Stimulated activated naive B cell treated with anti-CD40 and anti-IgM and Interleukin-4, amounts not matched to agents 10 μg/mL and 1 μg/mL and 100 μg/mL, for 72 hours (primary cell): ENCODE data around the gene NCBP1.
A peak's percentile ranks its signal among the peaks of the same experiment; 100 is the strongest.

Experiments used
- ATAC-seq, 2 donors: fragments of 150-1000 bp; cut with Tn5 transposase; replicated peaks; 2 replicates each; pipeline ENCODE4 v1.10.0; 2021; ENCODE audit warnings: moderate library complexity in 1 of 2
- DNase-seq: peaks from one replicate; pipeline ENCODE4 v3.0.0; 2021
- H3K27ac Mint-ChIP-seq: one replicate; pipeline ENCODE4 v1.8.0; 2022; ENCODE audit warnings: mild to moderate bottlenecking, mixed read lengths
- H3K27me3 Mint-ChIP-seq, 2 donors: one replicate each; pipeline ENCODE4 v1.8.0; 2022; ENCODE audit warnings: mixed read lengths in 2 of 2
- H3K36me3 Mint-ChIP-seq, 2 donors: one replicate each; pipeline ENCODE4 v1.8.0; 2022; ENCODE audit warnings: mixed read lengths in 2 of 2, mild to moderate bottlenecking in 1 of 2
- H3K4me1 Mint-ChIP-seq, 2 donors: one replicate each; pipeline ENCODE4 v1.8.0; 2022; ENCODE audit warnings: mixed read lengths in 2 of 2, mild to moderate bottlenecking in 1 of 2
- H3K4me3 Mint-ChIP-seq, 2 donors: one replicate each; pipeline ENCODE4 v1.8.0; 2022; ENCODE audit warnings: mild to moderate bottlenecking in 2 of 2, mixed read lengths in 2 of 2, moderate library complexity in 1 of 2
- H3K9me3 Mint-ChIP-seq, 2 donors: one replicate each; pipeline ENCODE4 v1.8.0; 2022; ENCODE audit warnings: mixed read lengths in 2 of 2, mild to moderate bottlenecking in 1 of 2

The NCBP1 gene

DNA sequence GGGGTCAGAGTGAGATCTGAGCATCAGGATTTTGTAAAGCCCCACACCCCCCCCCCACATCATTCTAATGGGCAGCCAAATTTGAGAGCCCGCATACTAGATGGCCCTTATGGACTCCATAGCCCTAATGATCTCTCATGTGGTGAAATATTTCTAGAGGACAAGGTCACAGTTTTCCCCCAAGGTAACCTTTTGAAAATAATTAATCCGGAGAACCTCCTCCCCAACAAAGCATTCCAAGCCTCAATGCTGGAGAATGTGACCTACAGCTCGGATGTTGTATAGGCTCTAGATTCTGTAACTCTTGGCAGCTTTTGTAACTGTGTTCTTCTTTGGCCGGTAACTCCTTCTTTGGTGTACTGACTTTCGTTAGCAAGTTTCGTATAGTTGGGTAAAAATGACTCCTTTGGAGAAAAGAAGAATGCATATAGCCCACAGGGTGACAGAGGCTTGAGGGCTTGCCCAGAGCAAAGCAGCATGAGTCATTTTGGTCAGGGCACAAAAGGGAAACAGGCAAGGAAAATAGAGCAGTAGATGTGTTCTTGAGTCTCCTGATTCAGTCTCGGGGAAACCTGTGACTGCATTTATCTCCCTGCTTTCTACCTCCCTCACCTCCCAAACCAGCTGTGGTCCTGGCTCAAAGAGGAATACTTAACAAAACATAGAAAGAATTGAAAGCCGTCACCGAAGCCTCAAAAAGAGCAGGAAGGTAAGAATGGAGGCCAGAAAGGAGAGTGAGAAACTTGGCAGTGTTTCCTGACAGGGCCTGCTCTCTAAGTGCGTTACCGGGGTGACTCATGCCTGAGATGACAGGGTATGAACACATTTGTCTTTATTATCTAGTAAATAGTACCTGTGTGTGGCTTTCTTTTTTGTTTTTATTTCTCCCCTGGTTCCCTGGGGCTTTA is 70.1 kb downstream of the NCBP1 start:
- no peak for ATAC-seq
- Mint-ChIP-seq H3K27ac (no peak overlapping the region), H3K27me3 (peaks cover 28 to 35% of the 10 kb centered on the region in 2 donors), H3K4me1 (peaks cover 11 to 12% of the 10 kb centered on the region in 2 donors), H3K9me3 (no peaks in the 10 kb centered on the region), H3K36me3 (no peaks in the 10 kb centered on the region), H3K4me3 (no peak overlapping the region)
- no peak for DNase-seq

DNA sequence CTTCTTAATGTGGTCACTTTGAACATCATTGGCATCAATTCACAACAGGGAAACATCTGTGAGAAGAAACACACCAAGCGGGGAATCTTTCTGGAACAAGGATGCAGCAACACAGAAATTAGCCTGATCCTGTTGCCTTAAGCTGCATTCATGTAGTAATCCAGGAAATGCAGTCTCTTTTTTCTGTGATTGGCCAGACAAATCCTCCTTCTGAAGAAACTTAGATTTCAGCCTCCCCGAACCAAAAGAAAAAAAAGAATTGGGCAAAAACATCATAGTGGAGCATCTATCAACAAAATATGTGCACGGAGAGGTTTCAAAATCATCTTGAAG is 70.7 kb downstream of the NCBP1 start:
- Mint-ChIP-seq H3K27me3 (peaks cover 31 to 37% of the 10 kb centered on the region in 2 donors), H3K4me3 (no peak overlapping the region), H3K4me1 (peaks cover 5 to 6% of the 10 kb centered on the region in 2 donors), H3K36me3 (no peaks in the 10 kb centered on the region), H3K27ac (no peak overlapping the region), H3K9me3 (no peaks in the 10 kb centered on the region)
- DNase-seq (no peak), ATAC-seq (no peak)

DNA sequence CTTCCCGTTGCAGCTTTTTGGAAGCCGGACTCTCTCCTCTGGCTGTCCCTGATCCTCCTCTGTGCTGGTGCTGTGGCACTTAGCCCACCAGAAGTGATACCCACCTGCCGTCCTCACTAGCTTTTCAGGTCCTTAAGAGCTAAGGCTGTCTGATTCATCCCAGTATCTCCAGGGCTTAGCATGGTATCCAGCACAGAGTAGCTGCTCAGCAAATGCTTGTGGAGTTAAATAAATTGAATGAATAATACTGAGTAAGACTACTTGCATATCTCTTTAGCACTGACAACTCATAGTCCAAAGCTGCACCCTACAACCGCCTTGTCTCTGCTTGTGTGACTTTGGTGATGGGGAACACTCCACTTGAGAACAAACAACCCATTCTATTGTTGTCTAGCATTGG is 71.2 kb downstream of the NCBP1 start:
- no peaks in the 10 kb centered on the region for H3K36me3 Mint-ChIP-seq
- no peaks in the 10 kb centered on the region for H3K9me3 Mint-ChIP-seq
- no peak overlapping the region for H3K4me3 Mint-ChIP-seq
- peaks cover under 1% of the 10 kb centered on the region in 2 donors for H3K4me1 Mint-ChIP-seq
- peaks cover 32 to 40% of the 10 kb centered on the region in 2 donors for H3K27me3 Mint-ChIP-seq
- DNase-seq: no peak
- no peak for ATAC-seq
- no peak overlapping the region for H3K27ac Mint-ChIP-seq

DNA sequence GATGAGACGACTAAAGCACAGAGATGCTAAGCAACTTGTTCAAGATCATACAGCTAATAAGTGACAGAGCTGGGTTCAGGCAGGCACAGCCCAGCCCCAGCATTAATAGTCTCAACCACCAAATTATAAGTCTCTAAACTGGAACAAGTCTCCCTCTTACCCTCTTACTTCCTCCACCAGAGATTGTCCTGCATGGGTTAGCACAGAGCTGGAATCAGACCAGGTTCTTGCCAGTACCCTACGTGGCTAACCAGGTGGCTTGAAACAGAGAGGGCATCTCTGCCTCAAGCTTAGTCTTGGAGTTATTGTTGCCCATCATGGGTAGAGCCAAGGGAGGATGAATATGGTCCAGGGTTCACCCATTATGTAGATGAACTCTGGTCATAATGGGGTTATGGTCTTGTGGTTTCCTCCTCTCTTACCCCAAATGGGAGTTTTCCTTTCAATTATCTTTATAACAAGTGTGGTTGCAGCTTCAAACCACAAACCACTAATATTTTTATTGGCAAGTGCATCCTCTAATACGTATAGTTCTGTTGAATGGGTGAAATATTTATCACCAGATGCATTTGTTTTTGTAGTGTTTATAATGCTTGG is 71.8 kb downstream of the NCBP1 start:
- H3K4me3 Mint-ChIP-seq: no peak overlapping the region
- ATAC-seq (peak in 1 of 2 donors; percentile 19), DNase-seq (no peak)
- no peaks in the 10 kb centered on the region for H3K4me1 Mint-ChIP-seq
- peaks cover 36 to 45% of the 10 kb centered on the region in 2 donors for H3K27me3 Mint-ChIP-seq
- no peaks in the 10 kb centered on the region for H3K9me3 Mint-ChIP-seq
- no peak overlapping the region for H3K27ac Mint-ChIP-seq
- H3K36me3 Mint-ChIP-seq: no peaks in the 10 kb centered on the region

DNA sequence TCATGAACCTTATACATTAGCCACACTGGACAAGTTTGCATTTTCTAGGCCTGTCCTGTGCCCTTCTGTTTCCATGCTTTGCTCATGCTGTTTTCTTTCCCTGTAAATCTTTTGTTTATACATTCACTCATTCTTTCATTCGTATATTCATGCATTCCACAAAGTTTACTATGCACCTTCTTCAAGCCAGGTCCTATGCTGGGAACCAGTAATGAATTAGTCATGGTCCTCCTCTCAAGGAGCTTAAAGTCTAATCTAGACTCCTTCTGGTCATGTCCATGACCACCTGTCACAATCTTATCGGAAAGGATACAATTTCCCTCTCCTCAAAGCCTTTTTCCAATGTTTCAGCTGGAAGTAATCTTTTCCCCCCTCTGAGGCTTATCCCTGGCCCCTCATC is 72.6 kb downstream of the NCBP1 start:
- ATAC-seq (no peak), DNase-seq (no peak)
- no peaks in the 10 kb centered on the region for H3K9me3 Mint-ChIP-seq
- peaks cover 38 to 47% of the 10 kb centered on the region in 2 donors for H3K27me3 Mint-ChIP-seq
- no peak overlapping the region for H3K27ac Mint-ChIP-seq
- H3K36me3 Mint-ChIP-seq: no peaks in the 10 kb centered on the region
- no peak overlapping the region for H3K4me3 Mint-ChIP-seq
- H3K4me1 Mint-ChIP-seq: peaks cover 0 to 8% of the 10 kb centered on the region in 2 donors

DNA sequence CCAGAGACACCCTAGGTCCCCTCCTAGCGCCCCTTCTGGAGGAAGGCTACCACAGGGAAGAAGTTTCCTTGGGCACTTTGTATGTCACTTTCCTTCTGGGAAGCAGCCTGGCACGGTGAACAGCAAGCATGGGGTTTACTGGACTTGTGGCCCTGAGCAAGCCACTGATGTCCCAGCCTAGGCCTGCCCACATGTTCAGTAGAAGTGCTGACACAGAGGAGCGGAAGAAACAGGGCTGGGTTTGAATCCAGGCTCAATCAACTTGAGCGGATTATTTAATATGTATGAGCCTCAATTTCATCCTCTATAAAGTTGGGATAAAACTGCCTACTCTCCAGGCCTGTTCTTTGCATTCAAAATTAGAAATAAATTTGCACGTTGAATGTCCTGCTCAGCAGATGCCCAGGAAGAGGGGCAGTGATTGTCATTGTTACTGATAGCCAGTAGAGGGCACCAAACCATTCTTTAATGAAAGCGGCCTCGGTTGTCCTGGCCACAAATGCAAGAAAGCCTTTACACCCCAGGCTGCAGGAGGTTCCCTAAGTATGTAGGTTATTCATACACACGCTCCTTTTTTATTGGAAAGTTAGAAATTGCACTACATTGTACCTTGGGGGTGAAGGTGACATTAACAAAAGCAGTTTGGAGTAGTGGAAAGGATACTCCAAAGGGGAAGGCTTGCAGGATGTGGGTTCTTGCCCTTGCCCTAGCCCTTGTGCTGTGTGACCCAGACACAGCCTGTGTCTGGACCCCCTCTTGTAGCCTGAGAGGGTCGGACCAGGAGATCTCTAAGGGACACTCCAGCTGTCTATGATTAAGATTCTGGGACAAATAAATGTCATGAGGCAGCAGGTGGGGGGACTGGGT is 77.0 kb downstream of the NCBP1 start:
- DNase-seq (peak; percentile 13), ATAC-seq (peak; percentile 92 to 97)
- no peaks in the 10 kb centered on the region for H3K36me3 Mint-ChIP-seq
- no peak overlapping the region for H3K4me3 Mint-ChIP-seq
- no peak overlapping the region for H3K27ac Mint-ChIP-seq
- peaks cover 0 to 10% of the 10 kb centered on the region in 2 donors for H3K4me1 Mint-ChIP-seq
- no peaks in the 10 kb centered on the region for H3K9me3 Mint-ChIP-seq
- peaks cover 35 to 40% of the 10 kb centered on the region in 2 donors for H3K27me3 Mint-ChIP-seq

DNA sequence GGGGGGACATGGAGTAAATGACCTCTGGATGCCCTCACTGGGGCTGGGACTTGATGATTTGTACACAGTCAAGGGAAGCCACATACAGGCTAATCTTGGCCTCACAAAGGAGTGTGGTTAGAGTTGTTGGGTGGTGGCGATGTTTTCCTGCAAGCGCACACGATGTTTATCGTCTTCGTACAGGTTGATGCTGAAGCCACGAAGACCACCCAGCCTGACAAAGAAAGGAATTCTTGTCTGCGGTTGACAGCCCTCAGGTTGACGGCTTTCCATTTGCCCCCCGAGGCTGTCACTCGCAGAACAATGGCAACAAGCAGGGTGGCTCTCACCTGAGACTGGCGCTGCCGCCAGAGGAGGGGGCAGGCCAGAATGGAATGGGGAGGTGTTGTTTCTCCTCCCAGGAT is 77.6 kb downstream of the NCBP1 start:
- no peak overlapping the region for H3K4me3 Mint-ChIP-seq

DNA sequence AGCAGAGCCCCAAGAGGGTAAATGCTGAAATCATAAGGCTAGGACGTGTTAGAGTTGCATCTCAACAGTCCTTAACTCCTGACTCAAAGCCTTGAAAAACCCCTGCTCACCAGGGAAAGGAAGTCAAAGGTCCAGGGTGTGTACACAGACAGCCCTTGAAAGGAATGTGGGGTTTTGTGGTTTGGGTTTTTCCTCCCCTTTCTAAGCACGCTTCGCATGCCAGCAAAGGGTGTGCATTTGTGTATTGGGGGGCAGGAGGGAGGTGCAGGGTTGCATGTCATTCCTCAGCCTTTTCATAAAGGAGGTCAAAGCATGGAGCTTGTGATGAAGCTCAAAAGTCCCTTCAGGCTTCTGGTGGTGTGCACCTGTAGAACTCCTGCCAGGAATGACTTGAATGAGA is 80.8 kb downstream of the NCBP1 start:
- Mint-ChIP-seq H3K27me3 (peaks cover 21 to 30% of the 10 kb centered on the region in 2 donors), H3K4me1 (peaks cover 0 to 10% of the 10 kb centered on the region in 2 donors), H3K36me3 (no peaks in the 10 kb centered on the region), H3K9me3 (no peaks in the 10 kb centered on the region), H3K4me3 (no peak overlapping the region), H3K27ac (no peak overlapping the region)
- ATAC-seq: no peak
- DNase-seq: no peak

More for the DNA sequence above, 77.6 kb downstream of the NCBP1 start:
- ATAC-seq (no peak), DNase-seq (no peak)
- Mint-ChIP-seq H3K27ac (no peak overlapping the region), H3K4me1 (peaks cover 0 to 10% of the 10 kb centered on the region in 2 donors), H3K9me3 (no peaks in the 10 kb centered on the region), H3K27me3 (peaks cover 35 to 40% of the 10 kb centered on the region in 2 donors), H3K36me3 (no peaks in the 10 kb centered on the region)

DNA sequence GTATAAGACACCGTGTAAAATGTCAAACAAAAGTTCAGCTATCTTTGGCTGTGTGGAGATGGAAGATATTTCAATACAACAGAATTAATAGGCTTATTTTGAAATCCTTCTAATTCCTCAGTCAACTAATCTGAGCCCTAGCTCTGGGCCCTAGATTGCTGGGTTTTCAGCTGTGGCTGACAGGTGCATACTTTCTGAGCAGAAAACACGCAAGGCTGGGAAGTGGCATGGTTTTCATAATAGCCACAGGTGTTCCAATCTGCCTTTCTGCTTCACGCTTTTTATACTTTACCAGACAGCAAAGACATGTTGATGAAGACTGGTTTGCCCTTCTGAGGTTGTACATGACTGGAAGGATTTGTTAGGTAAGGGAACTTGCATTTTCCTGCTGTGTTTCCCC is 84.2 kb downstream of the NCBP1 start:
- peaks cover 3% of the 10 kb centered on the region in 2 donors for H3K36me3 Mint-ChIP-seq
- ATAC-seq: no peak
- no peak overlapping the region for H3K4me3 Mint-ChIP-seq

DNA sequence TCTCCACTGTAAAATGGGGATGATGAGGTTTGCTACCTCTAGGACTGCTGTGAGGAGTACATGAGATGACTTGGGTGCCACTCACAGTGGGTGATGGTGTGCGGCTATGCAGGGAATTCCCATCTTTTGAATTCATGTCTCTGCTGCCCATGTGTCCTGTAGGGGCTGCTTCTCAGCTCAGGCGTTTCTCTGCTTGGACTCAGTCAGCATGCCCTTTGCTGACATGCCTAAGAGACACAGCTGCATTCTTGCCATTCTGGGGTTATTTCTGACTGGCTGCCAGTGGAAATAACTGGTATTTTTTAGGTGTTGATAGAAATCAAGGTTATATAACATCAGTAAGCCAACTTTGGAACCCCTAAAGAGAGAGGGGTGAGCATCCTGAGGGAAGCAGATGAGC is 87.8 kb downstream of the NCBP1 start:
- H3K36me3 Mint-ChIP-seq: peaks cover 3% of the 10 kb centered on the region in 2 donors
- no peak overlapping the region for H3K27ac Mint-ChIP-seq
- DNase-seq (no peak), ATAC-seq (no peak)
- peaks cover 34 to 47% of the 10 kb centered on the region in 2 donors for H3K27me3 Mint-ChIP-seq
- H3K4me1 Mint-ChIP-seq: no peaks in the 10 kb centered on the region
- peaks cover 4 to 5% of the 10 kb centered on the region in 2 donors for H3K9me3 Mint-ChIP-seq
- no peak overlapping the region for H3K4me3 Mint-ChIP-seq

More for the DNA sequence above, 84.2 kb downstream of the NCBP1 start:
- DNase-seq: no peak
- Mint-ChIP-seq H3K4me1 (no peaks in the 10 kb centered on the region), H3K27me3 (peaks cover 16 to 27% of the 10 kb centered on the region in 2 donors), H3K27ac (no peak overlapping the region), H3K9me3 (peaks cover 4 to 5% of the 10 kb centered on the region in 2 donors)

DNA sequence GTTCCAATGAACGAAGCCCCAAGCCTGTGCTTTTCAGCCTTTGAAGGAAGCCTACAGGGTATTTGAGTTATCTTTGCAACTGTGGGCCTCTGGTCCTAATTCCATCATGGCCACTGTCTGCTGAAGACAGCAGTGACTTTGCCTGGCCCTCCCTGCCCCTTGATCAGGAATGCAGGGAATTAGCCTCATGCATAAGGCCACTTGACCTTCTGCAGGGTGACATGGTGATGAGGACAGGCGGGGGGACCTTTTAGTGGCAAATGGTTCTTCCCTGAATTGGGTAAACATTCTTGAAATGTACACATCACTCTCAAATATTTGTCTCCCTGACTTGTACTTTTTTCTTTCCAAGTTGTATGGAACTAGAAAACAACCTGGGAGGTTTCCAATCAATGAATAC is 88.7 kb downstream of the NCBP1 start:
- Mint-ChIP-seq H3K36me3 (peaks cover 3% of the 10 kb centered on the region in 2 donors), H3K9me3 (peaks cover 4 to 5% of the 10 kb centered on the region in 2 donors), H3K4me3 (no peak overlapping the region), H3K4me1 (no peaks in the 10 kb centered on the region), H3K27ac (no peak overlapping the region), H3K27me3 (peaks cover 37 to 54% of the 10 kb centered on the region in 2 donors)
- ATAC-seq: no peak
- DNase-seq: no peak
